Effector CD8-positive, alpha-beta T cell (primary cell): ENCODE measurements around the gene FREY1.

Source experiments
- DNase-seq: peaks from one replicate; lab custom pipeline; 2025; lab: John Stamatoyannopoulos, UW

Gene FREY1

GRCh38 chr11:45894555-45895247 lies 12.4 kb downstream of the FREY1 start:
- DNase-seq = no peak

- DNase-seq = no peak
Observed at GRCh38 chr11:45892856-45893255, 14.2 kb downstream of the FREY1 start.

- DNase-seq = no peak
Observed at GRCh38 chr11:45890886-45891550, 16.1 kb downstream of the FREY1 start.

- DNase-seq = no peak
Observed at GRCh38 chr11:45889966-45890365, 17.1 kb downstream of the FREY1 start.

GRCh38 chr11:45889555-45889954 lies 17.5 kb downstream of the FREY1 start:
- no peak for DNase-seq

- no peak for DNase-seq
Observed at GRCh38 chr11:45887587-45887986, 19.5 kb downstream of the FREY1 start.

- DNase-seq = no peak
Observed at GRCh38 chr11:45886816-45887520, 20.1 kb downstream of the FREY1 start.

GRCh38 chr11:45885921-45886721 lies 20.9 kb downstream of the FREY1 start:
- no peak for DNase-seq

GRCh38 chr11:45885274-45885920 lies 21.7 kb downstream of the FREY1 start, which contains the start of gene MAPK8IP1:
Gene MAPK8IP1 (plus strand): TSS chr11:45885651. CDS start chr11:45885821, 170 bp downstream.
- peak; percentile 51 for DNase-seq

- DNase-seq = no peak
Observed at GRCh38 chr11:45884596-45885185, 22.4 kb downstream of the FREY1 start.

GRCh38 chr11:45881708-45882368 lies 25.2 kb downstream of the FREY1 start:
- DNase-seq = no peak

GRCh38 chr11:45880772-45881570 lies 26.1 kb downstream of the FREY1 start:
- no peak for DNase-seq

- no peak for DNase-seq
Observed at GRCh38 chr11:45879803-45880686, 27.0 kb downstream of the FREY1 start.

- no peak for DNase-seq
Observed at GRCh38 chr11:45877845-45878244, 29.2 kb downstream of the FREY1 start.

- DNase-seq = no peak
Observed at GRCh38 chr11:45877221-45877620, 29.9 kb downstream of the FREY1 start.

GRCh38 chr11:45876401-45876800 lies 30.7 kb downstream of the FREY1 start:
- no peak for DNase-seq

- no peak for DNase-seq
Observed at GRCh38 chr11:45872651-45873356, 34.3 kb downstream of the FREY1 start.

- DNase-seq = no peak
Observed at GRCh38 chr11:45871638-45872037, 35.4 kb downstream of the FREY1 start.
